Medulla oblongata (tissue), 1 donor: ENCODE data around the gene KCNK13.
"Not testable (repeated sequence)": the region's sequence is repeated elsewhere in the genome, so short reads cannot be mapped to it uniquely, and the experiment has no call there.

ENCODE experiments used
- DNase-seq: peaks from one replicate; pipeline ENCODE4 v3.0.0-alpha.2; 2015; ENCODE audit errors: extremely low spot score

KCNK13 gene

GRCh38 chr14:90060965-90061684 lies 669 bp upstream of the KCNK13 start:
- no peak for DNase-seq

- no peak for DNase-seq
Measured at GRCh38 chr14:90062127-90062794, 467 bp downstream of the KCNK13 start.

GRCh38 chr14:90062822-90063539 lies 1.2 kb downstream of the KCNK13 start:
- DNase-seq, result peak; percentile 32

GRCh38 chr14:90072350-90072749 lies 10.6 kb downstream of the KCNK13 start:
- no peak for DNase-seq

- no peak for DNase-seq
Measured at GRCh38 chr14:90079576-90079975, 17.8 kb downstream of the KCNK13 start.

- peak; percentile 88 for DNase-seq
Measured at GRCh38 chr14:90087433-90087832, 25.6 kb downstream of the KCNK13 start.

GRCh38 chr14:90088176-90088575 lies 26.4 kb downstream of the KCNK13 start:
- no peak for DNase-seq

GRCh38 chr14:90089486-90089885 lies 27.7 kb downstream of the KCNK13 start:
- DNase-seq, result not testable (repeated sequence)

GRCh38 chr14:90091393-90091792 lies 29.6 kb downstream of the KCNK13 start:
- no peak for DNase-seq

GRCh38 chr14:90093942-90094595 lies 32.3 kb downstream of the KCNK13 start:
- DNase-seq, result no peak

GRCh38 chr14:90095096-90095495 lies 33.3 kb downstream of the KCNK13 start:
- no peak for DNase-seq

- no peak for DNase-seq
Measured at GRCh38 chr14:90096566-90096965, 34.8 kb downstream of the KCNK13 start.

- DNase-seq, result no peak
Measured at GRCh38 chr14:90103808-90104207, 42.0 kb downstream of the KCNK13 start.

- DNase-seq, result peak; percentile 33
Measured at GRCh38 chr14:90105756-90106155, 44.0 kb downstream of the KCNK13 start.

- DNase-seq, result peak; percentile 54
Measured at GRCh38 chr14:90107789-90108188, 46.0 kb downstream of the KCNK13 start.

- no peak for DNase-seq
Measured at GRCh38 chr14:90109858-90110257, 48.1 kb downstream of the KCNK13 start.

- DNase-seq, result no peak
Measured at GRCh38 chr14:90111895-90112534, 50.2 kb downstream of the KCNK13 start.

GRCh38 chr14:90114554-90114953 lies 52.8 kb downstream of the KCNK13 start:
- no peak for DNase-seq

GRCh38 chr14:90115780-90116179 lies 54.0 kb downstream of the KCNK13 start:
- no peak for DNase-seq

GRCh38 chr14:90116444-90116843 lies 54.6 kb downstream of the KCNK13 start:
- DNase-seq, result no peak

GRCh38 chr14:90118027-90118426 lies 56.2 kb downstream of the KCNK13 start:
- no peak for DNase-seq

GRCh38 chr14:90126260-90126659 lies 64.5 kb downstream of the KCNK13 start:
- DNase-seq, result no peak
